A549 (cell line): ENCODE data around the gene MAPKAPK3. TPM values are rescaled to one million over a fixed set of nuclear protein-coding genes. Genes with fewer than 3 reads are reported as not detected.
A peak's percentile ranks its signal among the peaks of the same experiment; 100 is the strongest.

Experiments
- ATAC-seq, 2 experiments: fragments of 200-7000 bp in 1 of 2; fragments of >200 bp in 1 of 2; cut with Nextera tagmentation in 1 of 2; cut with Tn5 transposase in 1 of 2; 3 replicates each; pipeline versions ENCODE4 v1.8.0 to v1.9.1; 2018 to 2020; ENCODE audit warnings: mild to moderate bottlenecking in 1 of 2, moderate library complexity in 1 of 2
- CTCF ChIA-PET: fragments of 300-600 bp; sonication (Branson Sonifier 250); formaldehyde crosslinking; extraction: SDS; loops from one replicate; lab custom pipeline; 2021; ENCODE audit warnings: antibody characterized with exemption, inconsistent platforms; lab: Yijun Ruan, JAX
- POLR2A ChIA-PET: fragments of 350-600 bp; formaldehyde crosslinking; extraction: SDS; loops from one replicate; lab custom pipeline; 2021; ENCODE audit warnings: antibody characterized with exemption, inconsistent platforms; lab: Yijun Ruan, JAX
- DNase-seq, 2 experiments: peaks; one replicate each; pipeline versions ENCODE4 v3.0.0 to v3.0.0-alpha.2; 2011 to 2016; ENCODE audit warnings: low read depth in 1 of 2, low spot score in 1 of 2
- FAIRE-seq: peaks from 2 replicates; lab custom pipeline; 2011; peaks lifted over from hg19 to GRCh38; lab: Jason Lieb, UNC
- H3K27ac ChIP-seq, 2 experiments: fragments of >200 bp; sonication (Bioruptor Twin); formaldehyde crosslinking; 3 replicates each; pipeline ENCODE4 v1.5.1; 2016 to 2017
- H3K4me1 ChIP-seq: fragments of >200 bp; sonication (Bioruptor Twin); formaldehyde crosslinking; 3 replicates; pipeline ENCODE4 v1.6.1; 2016
- H3K4me2 ChIP-seq: fragments of >200 bp; sonication (Bioruptor Twin); formaldehyde crosslinking; 3 replicates; pipeline ENCODE4 v1.6.1; 2016
- H3K4me3 ChIP-seq: fragments of >200 bp; sonication (Bioruptor Twin); formaldehyde crosslinking; 3 replicates; pipeline ENCODE4 v1.5.1; 2016
- H3K9me3 ChIP-seq: fragments of >200 bp; sonication (Bioruptor Twin); formaldehyde crosslinking; 3 replicates; pipeline ENCODE4 v1.6.1; 2016
- ATOH8 ChIP-seq: fragments of 250-450 bp; sonication (Bioruptor Pico); IDR thresholded peaks from 2 replicates; pipeline ENCODE4 v1.5.0; 2020; ENCODE audit warnings: low read depth, mild to moderate bottlenecking, moderate library complexity
- CHD2 ChIP-seq: fragments of 150-350 bp; IDR thresholded peaks from 2 replicates; pipeline ENCODE4 v1.6.1; 2014; ENCODE audit warnings: low read length; ENCODE audit not compliant: partially characterized antibody
- CHD4 ChIP-seq: fragments of 200-600 bp; sonication (generic); IDR thresholded peaks from 2 replicates; pipeline ENCODE4 v1.6.1; 2016; ENCODE audit warnings: antibody characterized with exemption, mild to moderate bottlenecking, borderline replicate concordance
- EHF ChIP-seq: fragments of 250-450 bp; sonication (Bioruptor Pico); IDR thresholded peaks from 2 replicates; pipeline ENCODE4 v1.5.0; 2020; ENCODE audit warnings: mild to moderate bottlenecking
- EP300 ChIP-seq, 2 experiments: fragments of >200 bp; sonication (Bioruptor Twin); formaldehyde crosslinking; IDR thresholded peaks; 2 replicates in 1 of 2; 3 replicates in 1 of 2; pipeline ENCODE4 v1.6.1; 2016 to 2017
- ESRRA ChIP-seq: fragments of 150-350 bp; IDR thresholded peaks from 2 replicates; pipeline ENCODE4 v1.6.1; 2014; ENCODE audit warnings: mild to moderate bottlenecking, low read length, borderline replicate concordance
- FOSB ChIP-seq: fragments of 250-450 bp; sonication (Bioruptor Pico); IDR thresholded peaks from 2 replicates; pipeline ENCODE4 v1.5.0; 2020; ENCODE audit warnings: mild to moderate bottlenecking, moderate library complexity
- FOXS1 ChIP-seq: fragments of 250-450 bp; sonication (Bioruptor Pico); IDR thresholded peaks from 2 replicates; pipeline ENCODE4 v1.5.0; 2020; ENCODE audit warnings: mild to moderate bottlenecking, moderate library complexity
- HES2 ChIP-seq: fragments of >200 bp; sonication (Bioruptor Twin); formaldehyde crosslinking; IDR thresholded peaks from 2 replicates; pipeline ENCODE4 v1.6.1; 2016
- HEYL ChIP-seq: fragments of 250-450 bp; sonication (Bioruptor Pico); IDR thresholded peaks from 2 replicates; pipeline ENCODE4 v1.8.0; 2021; ENCODE audit warnings: mild to moderate bottlenecking, moderate library complexity
- HMGXB4 ChIP-seq: fragments of 250-450 bp; sonication (Bioruptor Pico); IDR thresholded peaks from 2 replicates; pipeline ENCODE4 v1.5.0; 2021; ENCODE audit warnings: mild to moderate bottlenecking, moderate library complexity, borderline replicate concordance
- HOXB5 ChIP-seq: fragments of 250-450 bp; sonication (Bioruptor Pico); IDR thresholded peaks from 2 replicates; pipeline ENCODE4 v1.5.0; 2020; ENCODE audit warnings: mild to moderate bottlenecking, moderate library complexity
- KDM5A ChIP-seq: fragments of 200-600 bp; sonication (generic); IDR thresholded peaks from 2 replicates; pipeline ENCODE4 v1.6.1; 2016; ENCODE audit warnings: antibody characterized with exemption, mild to moderate bottlenecking
- MAFK ChIP-seq: fragments of 450-650 bp; IDR thresholded peaks from 2 replicates; pipeline ENCODE4 v1.6.1; 2014; ENCODE audit not compliant: partially characterized antibody
- MYC ChIP-seq: IDR thresholded peaks from 2 replicates; pipeline ENCODE4 v1.6.1; 2012; ENCODE audit warnings: mild to moderate bottlenecking, inconsistent platforms, low read length, improper control_type of control experiment, borderline replicate concordance
- NPAS2 ChIP-seq: fragments of 250-450 bp; sonication (Bioruptor Pico); IDR thresholded peaks from 2 replicates; pipeline ENCODE4 v1.8.0; 2022; ENCODE audit warnings: mild to moderate bottlenecking, moderate library complexity, borderline replicate concordance
- NR3C1 ChIP-seq: fragments of >200 bp; sonication (Bioruptor Twin); formaldehyde crosslinking; IDR thresholded peaks from 3 replicates; pipeline ENCODE4 v1.6.1; 2017
- PBX3 ChIP-seq: IDR thresholded peaks from 2 replicates; pipeline ENCODE4 v1.6.1; 2012
- POLR2A ChIP-seq: IDR thresholded peaks from 2 replicates; pipeline ENCODE4 v1.6.1; 2012; ENCODE audit warnings: mild to moderate bottlenecking, low read length
- RAD21 ChIP-seq, 2 experiments: fragments of >200 bp in 1 of 2; sonication (Bioruptor Twin) in 1 of 2; formaldehyde crosslinking in 1 of 2; IDR thresholded peaks in 1 of 2; conservative IDR thresholded peaks in 1 of 2; 2 replicates in 1 of 2; 3 replicates in 1 of 2; pipeline ENCODE4 v1.6.1; 2012 to 2018; ENCODE audit warnings: inconsistent platforms in 1 of 2
- RCOR1 ChIP-seq: fragments of 150-350 bp; IDR thresholded peaks from 2 replicates; pipeline ENCODE4 v1.6.1; 2014; ENCODE audit warnings: antibody characterized with exemption, low read length, low read depth
- RNF2 ChIP-seq: fragments of 200-600 bp; sonication (generic); IDR thresholded peaks from 2 replicates; pipeline ENCODE4 v1.6.1; 2016; ENCODE audit warnings: low read depth, mild to moderate bottlenecking, antibody characterized with exemption, moderate library complexity, borderline replicate concordance
- SMC3 ChIP-seq: fragments of >200 bp; sonication (Bioruptor Twin); formaldehyde crosslinking; IDR thresholded peaks from 3 replicates; pipeline ENCODE4 v1.6.1; 2018; ENCODE audit warnings: inconsistent platforms
- TFCP2L1 ChIP-seq: fragments of 250-450 bp; sonication (Bioruptor Pico); IDR thresholded peaks from 2 replicates; pipeline ENCODE4 v1.5.0; 2021; ENCODE audit warnings: mild to moderate bottlenecking
- USF2 ChIP-seq: fragments of 450-650 bp; IDR thresholded peaks from 2 replicates; pipeline ENCODE4 v1.6.1; 2014; ENCODE audit warnings: antibody characterized with exemption
- WGBS: methylation state at CpG from one replicate; pipeline ENCODE4 v1.1.6; 2017; ENCODE audit errors: missing lambda C conversion rate; 5-methylcytosine and 5-hydroxymethylcytosine counted together
- polyA plus RNA-seq, 4 experiments: library from polyadenylated mRNA; depleted of rRNA in 3 of 4; stranded (reverse); fragments of >200 nt; fragmentation: RNase III in 1 of 4; extraction: RNeasy Plus Mini Kit Qiagen cat#74134 plus additional on column Dnase treatment in 1 of 4; gene quantifications; 2 replicates in 3 of 4; 3 replicates in 1 of 4; pipeline ENCODE4 v1.2.3, GENCODE V29; 2011 to 2017
- TF ChIP-seq, protein P1 (sequence below): fragments of >200 bp; sonication (Bioruptor Twin); formaldehyde crosslinking; IDR thresholded peaks from 3 replicates; pipeline ENCODE4 v1.5.1; 2016

Gene MAPKAPK3
- polyA plus RNA-seq, 2 of the 4 experiments (the other 2 are of a cell fraction): 14.6 to 16.5 TPM

- ATAC-seq (no peak), FAIRE-seq (no peak), DNase-seq (no peak)
- H3K9me3 ChIP-seq: no peaks in the 10 kb centered on the region
- TF ChIP-seq ATOH8 (no peak), HES2 (no peak), SMC3 (no peak), TFCP2L1 (CRISPR knock-in tag) (no peak), NPAS2 (CRISPR knock-in tag) (no peak), EHF (no peak), PBX3 (no peak), ESRRA (no peak), HOXB5 (CRISPR knock-in tag) (no peak), CHD2 (no peak), HMGXB4 (CRISPR knock-in tag) (no peak), CHD4 (no peak), NR3C1 (no peak), POLR2A (no peak), RNF2 (no peak), MAFK (no peak)
- ChIA-PET POLR2A (no interaction called here), CTCF (interaction anchor here (1.0 to 2.4 kb wide), 4 partner anchors 16 to 699 kb away, joined by 3 to 10 read pairs (median 4); no protein-coding TSS in a partner anchor)
- 47% methylated on average over 3 of the region's 3 CpGs for WGBS
- H3K27ac ChIP-seq: no peak overlapping the region
- H3K4me3 ChIP-seq: no peak overlapping the region
- no peak overlapping the region for H3K4me2 ChIP-seq
- peaks cover 21% of the 10 kb centered on the region for H3K4me1 ChIP-seq
These were observed 55.7 kb downstream of the MAPKAPK3 start for GRCh38 chr3:50672656-50673055.

GRCh38 chr3:50673931-50674330 lies 57.0 kb downstream of the MAPKAPK3 start:
- DNase-seq (no peak), FAIRE-seq (no peak)
- Histone ChIP-seq H3K4me3 (no peak overlapping the region; the same call in 2 of the 3 replicates), H3K4me2 (peak overlapping the region; percentile 99; the same call in 2 of the 3 replicates), H3K9me3 (no peaks in the 10 kb centered on the region), H3K27ac (no peak overlapping the region), H3K4me1 (peaks cover 21% of the 10 kb centered on the region)
- POLR2A ChIA-PET: no interaction called here
- CTCF ChIA-PET: interaction anchor here (0.6 to 2.4 kb wide), 7 partner anchors 10 to 698 kb away, joined by 3 to 10 read pairs (median 3); no protein-coding TSS in a partner anchor
- no peak for TF ChIP-seq KDM5A
- TF ChIP-seq EP300 (IDR thresholded peaks at IDR 0.05): no peak
- TF ChIP-seq HEYL (CRISPR knock-in tag): no peak
- TF ChIP-seq, protein P1, sequence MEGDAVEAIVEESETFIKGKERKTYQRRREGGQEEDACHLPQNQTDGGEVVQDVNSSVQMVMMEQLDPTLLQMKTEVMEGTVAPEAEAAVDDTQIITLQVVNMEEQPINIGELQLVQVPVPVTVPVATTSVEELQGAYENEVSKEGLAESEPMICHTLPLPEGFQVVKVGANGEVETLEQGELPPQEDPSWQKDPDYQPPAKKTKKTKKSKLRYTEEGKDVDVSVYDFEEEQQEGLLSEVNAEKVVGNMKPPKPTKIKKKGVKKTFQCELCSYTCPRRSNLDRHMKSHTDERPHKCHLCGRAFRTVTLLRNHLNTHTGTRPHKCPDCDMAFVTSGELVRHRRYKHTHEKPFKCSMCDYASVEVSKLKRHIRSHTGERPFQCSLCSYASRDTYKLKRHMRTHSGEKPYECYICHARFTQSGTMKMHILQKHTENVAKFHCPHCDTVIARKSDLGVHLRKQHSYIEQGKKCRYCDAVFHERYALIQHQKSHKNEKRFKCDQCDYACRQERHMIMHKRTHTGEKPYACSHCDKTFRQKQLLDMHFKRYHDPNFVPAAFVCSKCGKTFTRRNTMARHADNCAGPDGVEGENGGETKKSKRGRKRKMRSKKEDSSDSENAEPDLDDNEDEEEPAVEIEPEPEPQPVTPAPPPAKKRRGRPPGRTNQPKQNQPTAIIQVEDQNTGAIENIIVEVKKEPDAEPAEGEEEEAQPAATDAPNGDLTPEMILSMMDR: no peak
- no peak for TF ChIP-seq HES2
- no peak for TF ChIP-seq RAD21 (conservative IDR thresholded peaks at IDR 0.05 in 1 of 2, IDR thresholded peaks at IDR 0.05 in 1 of 2)
- no peak for TF ChIP-seq MYC
- no peak for TF ChIP-seq ESRRA
- no peak for TF ChIP-seq RCOR1
- TF ChIP-seq USF2: no peak
- TF ChIP-seq EHF: no peak
- no peak for TF ChIP-seq POLR2A
- TF ChIP-seq FOSB: no peak
- TF ChIP-seq FOXS1: no peak
- TF ChIP-seq, all 56 proteins: peak for 0
- 48% methylated on average over 3 of the region's 3 CpGs for WGBS
- no peak for ATAC-seq
